Measurements from ENCODE around the gene HNRNPA1. TPM values are rescaled to one million over a fixed set of nuclear protein-coding genes. Genes with fewer than 3 reads are reported as not detected.
"Not testable (repeated sequence)": the region's sequence is repeated elsewhere in the genome, so short reads cannot be mapped to it uniquely, and the experiment has no call there.

The HNRNPA1 gene
- total RNA-seq, result 1,000 to 10,000 TPM in 6 of 8 experiments, 100 to 1,000 TPM in 2; 737 to 3,366 (median 1,605) TPM

- WGBS, 10 experiments, result 0 to 3% (median 1%) methylated on average over 7 to 36 of the region's 48 CpGs
- in situ Hi-C loops (cut with MboI; ENCODE audit: low pct_unique_long_range_greater_than_20kb in 2 of 9, low sequenced_read_pairs in 9 of 9, unreplicated experiment in 9 of 9), result no loop called here
- Histone ChIP-seq H3K4me1 (replicated peaks in 1 of 2) (peaks cover 31 to 49% of the 10 kb centered on the region in 2 donors), H3K27ac (peak within 1 kb of the TSS; percentile 96), H3K4me3 (peak within 1 kb of the TSS; percentile 60 to 73 (median 71))
- peak; percentile 73 to 88 (median 84) for ATAC-seq (replicated peaks in 6 of 8)
Measured at GRCh38 chr12:54280468-54281260, at the start of gene HNRNPA1. HNRNPA1 (plus strand) TSS chr12:54280726; CDS start chr12:54280808, 82 bp downstream.

GRCh38 chr12:54231269-54231668, 49.3 kb upstream of the HNRNPA1 start:
- H3K4me3 ChIP-seq; in situ Hi-C loops (cut with MboI; ENCODE audit: low pct_unique_long_range_greater_than_20kb in 2 of 9, low sequenced_read_pairs in 9 of 9, unreplicated experiment in 9 of 9); ATAC-seq (replicated peaks in 6 of 8); H3K27ac ChIP-seq: not testable (repeated sequence)
- H3K4me1 ChIP-seq (replicated peaks in 1 of 2), result peaks cover 22 to 26% of the 10 kb centered on the region in 2 donors
- WGBS, 10 experiments, result 90 to 100% (median 100%) methylated on average over 1 to 3 of the region's 3 CpGs; no CpG with 5 or more reads in 5 of the 10 experiments

GRCh38 chr12:54232790-54233189, 47.7 kb upstream of the HNRNPA1 start:
- Histone ChIP-seq H3K4me3 (no peak overlapping the region), H3K27ac (no peak overlapping the region), H3K4me1 (replicated peaks in 1 of 2) (peaks cover 16 to 22% of the 10 kb centered on the region in 2 donors)
- WGBS, 10 experiments, result 89 to 100% (median 96%) methylated on average over 1 to 2 of the region's 2 CpGs; no CpG with 5 or more reads in 6 of the 10 experiments
- ATAC-seq (replicated peaks in 6 of 8), result peak in 1 of 8 experiments; percentile 26
- in situ Hi-C loops (cut with MboI; ENCODE audit: low pct_unique_long_range_greater_than_20kb in 2 of 9, low sequenced_read_pairs in 9 of 9, unreplicated experiment in 9 of 9), result no loop called here

GRCh38 chr12:54238531-54238930, 42.0 kb upstream of the HNRNPA1 start:
- WGBS, 10 experiments, result 83 to 100% (median 100%) methylated on average over 1 of the region's 1 CpG; no CpG with 5 or more reads in 3 of the 10 experiments
- no peak overlapping the region for H3K4me3 ChIP-seq
- H3K27ac ChIP-seq, result no peak overlapping the region
- in situ Hi-C loops (cut with MboI; ENCODE audit: low pct_unique_long_range_greater_than_20kb in 2 of 9, low sequenced_read_pairs in 9 of 9, unreplicated experiment in 9 of 9), result no loop called here
- H3K4me1 ChIP-seq (replicated peaks in 1 of 2), result peaks cover 0 to 13% of the 10 kb centered on the region in 2 donors
- no peak for ATAC-seq (replicated peaks in 6 of 8)

DNA sequence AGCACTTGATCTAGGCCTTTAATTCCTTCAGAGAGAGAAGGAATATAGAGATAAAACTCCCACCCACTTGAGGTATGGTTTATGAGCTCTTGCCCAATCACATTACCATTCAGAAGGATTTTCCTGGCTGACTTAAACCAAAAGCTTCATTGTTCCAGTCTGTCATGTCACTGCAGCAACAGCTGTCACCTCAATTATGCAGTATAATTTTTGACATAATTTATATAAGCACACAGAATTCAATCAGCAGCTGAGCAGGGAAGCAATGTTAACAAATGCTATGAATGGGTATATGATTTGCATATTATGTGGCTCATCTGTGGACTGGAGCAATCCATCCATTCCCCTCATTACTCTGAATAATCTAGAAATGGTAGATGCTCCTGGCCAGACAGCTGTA, 40.9 kb upstream of the HNRNPA1 start:
- peak; percentile 23 to 78 (median 56) for ATAC-seq (replicated peaks in 6 of 8)
- Histone ChIP-seq H3K4me3 (no peak overlapping the region), H3K4me1 (replicated peaks in 1 of 2) (peaks cover 0 to 13% of the 10 kb centered on the region in 2 donors), H3K27ac (no peak overlapping the region)
- in situ Hi-C loops (cut with MboI; ENCODE audit: low pct_unique_long_range_greater_than_20kb in 2 of 9, low sequenced_read_pairs in 9 of 9, unreplicated experiment in 9 of 9), result no loop called here

GRCh38 chr12:54240129-54240528, 40.4 kb upstream of the HNRNPA1 start:
- peaks cover 0 to 13% of the 10 kb centered on the region in 2 donors for H3K4me1 ChIP-seq (replicated peaks in 1 of 2)
- no peak overlapping the region for H3K27ac ChIP-seq
- in situ Hi-C loops (cut with MboI; ENCODE audit: low pct_unique_long_range_greater_than_20kb in 2 of 9, low sequenced_read_pairs in 9 of 9, unreplicated experiment in 9 of 9), result no loop called here
- ATAC-seq (replicated peaks in 6 of 8), result peak in 2 of 8 experiments; percentile 61 to 72
- WGBS, 10 experiments, result 50 to 100% (median 90%) methylated on average over 2 of the region's 2 CpGs; no CpG with 5 or more reads in 5 of the 10 experiments
- no peak overlapping the region for H3K4me3 ChIP-seq

- in situ Hi-C loops (cut with MboI; ENCODE audit: low pct_unique_long_range_greater_than_20kb in 2 of 9, low sequenced_read_pairs in 9 of 9, unreplicated experiment in 9 of 9), result no loop called here
- ATAC-seq (replicated peaks in 6 of 8), result no peak
- Histone ChIP-seq H3K27ac (no peak overlapping the region), H3K4me1 (replicated peaks in 1 of 2) (peaks cover 0 to 13% of the 10 kb centered on the region in 2 donors), H3K4me3 (no peak overlapping the region)
- 33 to 100% (median 100%) methylated on average over 1 to 2 of the region's 2 CpGs for WGBS, 10 experiments
Measured at GRCh38 chr12:54240971-54241588, 39.4 kb upstream of the HNRNPA1 start.

DNA sequence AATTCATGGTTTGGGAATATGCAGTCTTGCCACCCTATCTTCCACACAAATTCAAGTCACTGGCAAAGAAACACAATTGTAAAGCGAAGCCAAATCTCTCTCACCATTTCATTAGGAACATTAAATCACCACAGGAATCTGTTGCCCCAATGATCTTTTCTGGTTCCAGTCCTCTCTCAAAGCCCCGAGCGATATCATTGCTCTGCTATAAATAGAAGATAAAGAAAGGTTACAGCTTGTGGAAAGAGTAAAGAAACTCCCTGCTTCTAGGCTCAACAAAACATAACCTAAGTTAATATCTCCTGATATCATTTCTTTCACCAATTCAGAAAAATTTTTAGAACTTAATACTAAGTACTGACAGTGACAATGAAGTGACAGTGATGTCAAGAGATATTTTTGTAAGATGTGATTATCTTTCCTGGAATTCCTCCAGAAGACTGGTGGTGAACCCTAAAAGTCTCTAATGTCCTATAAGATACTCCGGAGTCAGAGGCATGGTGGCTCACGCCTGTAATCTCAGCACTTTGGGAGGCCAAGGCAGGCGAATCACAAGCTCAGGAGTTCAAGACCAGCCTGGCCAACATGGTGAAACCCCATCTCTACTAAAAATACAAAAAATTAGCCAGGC, 34.4 kb upstream of the HNRNPA1 start:
- Histone ChIP-seq H3K27ac (no peak overlapping the region), H3K4me1 (replicated peaks in 1 of 2) (peaks cover 0 to 2% of the 10 kb centered on the region in 2 donors), H3K4me3 (no peak overlapping the region)
- 87 to 100% (median 99%) methylated on average over 1 to 5 of the region's 6 CpGs; no CpG with 5 or more reads in 2 of the 10 experiments for WGBS, 10 experiments
- no peak for ATAC-seq (replicated peaks in 6 of 8)
- in situ Hi-C loops (cut with MboI; ENCODE audit: low pct_unique_long_range_greater_than_20kb in 2 of 9, low sequenced_read_pairs in 9 of 9, unreplicated experiment in 9 of 9), result no loop called here

DNA sequence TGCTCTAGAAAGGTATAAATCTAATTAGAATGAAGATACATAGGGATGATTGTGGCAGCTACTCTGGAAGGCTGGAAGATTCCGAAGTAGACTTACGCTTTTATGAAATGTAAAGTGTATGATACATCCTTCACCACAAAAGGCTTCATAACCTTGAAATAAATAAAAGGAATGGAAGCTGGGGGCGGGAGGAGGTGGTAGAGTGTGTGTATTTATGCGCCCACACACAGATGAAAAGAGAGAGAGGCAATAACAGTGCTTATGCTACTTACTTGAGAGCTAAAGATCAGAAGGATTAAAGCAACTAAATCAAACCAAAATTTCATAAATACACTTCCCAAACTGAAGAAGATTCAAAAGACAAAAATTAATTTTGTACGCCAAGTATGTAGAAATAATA, 31.0 kb upstream of the HNRNPA1 start:
- in situ Hi-C loops (cut with MboI; ENCODE audit: low pct_unique_long_range_greater_than_20kb in 2 of 9, low sequenced_read_pairs in 9 of 9, unreplicated experiment in 9 of 9), result no loop called here
- Histone ChIP-seq H3K4me1 (replicated peaks in 1 of 2) (peaks cover 0 to 2% of the 10 kb centered on the region in 2 donors), H3K27ac (no peak overlapping the region), H3K4me3 (no peak overlapping the region)
- ATAC-seq (replicated peaks in 6 of 8), result no peak
- WGBS, 10 experiments, result 93 to 100% (median 98%) methylated on average over 2 to 5 of the region's 5 CpGs

GRCh38 chr12:54251667-54252284, 28.8 kb upstream of the HNRNPA1 start:
- H3K27ac ChIP-seq, result no peak overlapping the region

DNA sequence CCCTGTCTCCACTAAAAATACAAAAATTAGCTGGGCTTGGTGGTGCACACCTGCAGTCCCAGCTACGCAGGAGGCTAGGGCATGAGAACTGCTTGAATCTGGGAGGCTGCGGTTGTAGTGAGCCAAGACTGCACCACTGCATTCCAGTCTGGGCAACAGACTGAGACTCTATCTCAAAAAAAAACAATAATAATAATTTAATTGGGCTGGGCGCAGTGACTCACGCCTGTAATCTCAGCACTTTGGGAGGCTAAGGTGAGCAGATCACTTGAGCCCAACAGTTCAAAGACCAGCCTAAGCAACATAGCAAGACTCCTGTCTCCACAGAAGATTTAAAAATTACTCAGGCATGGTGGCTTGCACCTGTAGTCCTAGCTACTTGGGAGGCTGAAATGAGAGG, 27.3 kb upstream of the HNRNPA1 start:
- ATAC-seq (replicated peaks in 6 of 8), result no peak
- 80 to 100% (median 100%) methylated on average over 1 to 3 of the region's 4 CpGs; no CpG with 5 or more reads in 5 of the 10 experiments for WGBS, 10 experiments
- Histone ChIP-seq H3K27ac (no peak overlapping the region), H3K4me3 (no peak overlapping the region), H3K4me1 (replicated peaks in 1 of 2) (peaks cover 19% of the 10 kb centered on the region in 2 donors)
- in situ Hi-C loops (cut with MboI; ENCODE audit: low pct_unique_long_range_greater_than_20kb in 2 of 9, low sequenced_read_pairs in 9 of 9, unreplicated experiment in 9 of 9), result loop anchor here in 1 of 9 experiments (25.0 kb wide), 1 partner anchor 109 kb away; the partner anchor contains the start of gene GPR84

More at GRCh38 chr12:54251667-54252284, 28.8 kb upstream of the HNRNPA1 start:
- Histone ChIP-seq H3K4me1 (replicated peaks in 1 of 2) (peaks cover 4 to 5% of the 10 kb centered on the region in 2 donors), H3K4me3 (no peak overlapping the region)
- in situ Hi-C loops (cut with MboI; ENCODE audit: low pct_unique_long_range_greater_than_20kb in 2 of 9, low sequenced_read_pairs in 9 of 9, unreplicated experiment in 9 of 9), result loop anchor here in 1 of 9 experiments (25.0 kb wide), 1 partner anchor 111 kb away; the partner anchor contains the start of gene GPR84
- WGBS, 10 experiments, result 78 to 100% (median 100%) methylated on average over 1 of the region's 1 CpG; no CpG with 5 or more reads in 2 of the 10 experiments
- ATAC-seq (replicated peaks in 6 of 8), result peak in 3 of 8 experiments; percentile 46 to 69 (median 64)

DNA sequence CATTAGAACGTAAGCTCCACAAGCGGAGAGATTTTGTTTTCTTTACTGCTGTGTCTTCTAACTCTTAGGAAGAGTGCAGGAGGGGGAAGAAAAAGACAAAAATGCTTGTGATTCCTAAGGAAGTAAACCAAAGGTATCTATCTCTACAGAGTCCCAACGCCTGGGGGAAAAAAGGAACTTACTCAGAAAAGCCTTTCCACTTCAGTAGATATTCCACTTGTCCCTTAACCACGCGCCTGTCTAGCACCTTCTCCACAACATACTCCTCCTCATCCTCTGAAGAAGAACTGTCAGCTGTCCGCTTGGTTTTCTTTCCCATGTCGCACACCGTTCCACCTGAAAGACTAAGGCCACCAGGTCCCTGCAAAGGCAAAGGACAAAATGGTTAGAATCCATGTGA, 23.2 kb upstream of the HNRNPA1 start:
- 87 to 100% (median 96%) methylated on average over 2 to 8 of the region's 8 CpGs; no CpG with 5 or more reads in 3 of the 10 experiments for WGBS, 10 experiments
- in situ Hi-C loops (cut with MboI; ENCODE audit: low pct_unique_long_range_greater_than_20kb in 2 of 9, low sequenced_read_pairs in 9 of 9, unreplicated experiment in 9 of 9), result loop anchor here in 1 of 9 experiments (25.0 kb wide), 1 partner anchor 105 kb away; the partner anchor contains the start of gene GPR84
- H3K27ac ChIP-seq, result peak overlapping the region in 1 of 2 donors; percentile 21
- H3K4me1 ChIP-seq (replicated peaks in 1 of 2), result peaks cover 35 to 45% of the 10 kb centered on the region in 2 donors
- no peak overlapping the region for H3K4me3 ChIP-seq
- no peak for ATAC-seq (replicated peaks in 6 of 8)
